ENCODE measurements around the gene MMP24. TPM values are rescaled to one million over a fixed set of nuclear protein-coding genes. Genes with fewer than 3 reads are reported as not detected.

MMP24 gene
- total and polyA plus RNA-seq, 10 donors, result 0.10 to 0.32 (median 0.18) TPM

DNA sequence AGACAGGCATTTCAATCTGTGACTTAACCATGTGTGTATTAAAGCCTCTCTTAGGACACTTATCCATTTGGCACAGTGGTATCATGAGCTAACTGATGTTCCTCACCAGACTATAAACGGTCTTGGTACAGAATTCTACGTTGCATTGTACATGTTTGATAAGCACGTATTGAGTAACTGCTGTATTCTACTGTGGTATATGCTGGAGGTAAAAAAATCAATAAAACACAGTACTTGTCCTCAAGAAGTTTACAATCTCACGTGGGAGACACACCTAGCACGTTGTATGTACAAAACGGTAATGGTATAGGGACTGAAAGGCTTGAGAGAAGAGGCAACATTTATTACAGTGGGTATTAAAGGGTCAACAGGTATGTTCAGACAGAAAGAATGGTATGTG, 98.9 kb downstream of the MMP24 start:
- Histone ChIP-seq H3K4me3 (no peak overlapping the region), H3K9me3 (no peaks in the 10 kb centered on the region), H3K4me1 (peaks cover 0 to 9% (median 0%) of the 10 kb centered on the region in 6 donors), H3K27me3 (replicated peaks in 1 of 7) (no peaks in the 10 kb centered on the region), H3K27ac (no peak overlapping the region), H3K36me3 (peaks cover 0 to 43% (median 1%) of the 10 kb centered on the region in 6 donors)
- no peak for TF ChIP-seq POLR2AphosphoS5 (IDR thresholded peaks at IDR 0.05)
- no peak for TF ChIP-seq POLR2A (IDR thresholded peaks at IDR 0.05)
- TF ChIP-seq CTCF (IDR thresholded peaks at IDR 0.05 in 8 of 11, conservative IDR thresholded peaks at IDR 0.05 in 3 of 11), result no peak
- WGBS, 5 donors, result 81 to 94% (median 88%) methylated on average over 6 of the region's 6 CpGs
- intact Hi-C loops (cut with DNase I; ENCODE audit: low total_unique reads), result no loop called here
- DNase-seq, result no peak

DNA sequence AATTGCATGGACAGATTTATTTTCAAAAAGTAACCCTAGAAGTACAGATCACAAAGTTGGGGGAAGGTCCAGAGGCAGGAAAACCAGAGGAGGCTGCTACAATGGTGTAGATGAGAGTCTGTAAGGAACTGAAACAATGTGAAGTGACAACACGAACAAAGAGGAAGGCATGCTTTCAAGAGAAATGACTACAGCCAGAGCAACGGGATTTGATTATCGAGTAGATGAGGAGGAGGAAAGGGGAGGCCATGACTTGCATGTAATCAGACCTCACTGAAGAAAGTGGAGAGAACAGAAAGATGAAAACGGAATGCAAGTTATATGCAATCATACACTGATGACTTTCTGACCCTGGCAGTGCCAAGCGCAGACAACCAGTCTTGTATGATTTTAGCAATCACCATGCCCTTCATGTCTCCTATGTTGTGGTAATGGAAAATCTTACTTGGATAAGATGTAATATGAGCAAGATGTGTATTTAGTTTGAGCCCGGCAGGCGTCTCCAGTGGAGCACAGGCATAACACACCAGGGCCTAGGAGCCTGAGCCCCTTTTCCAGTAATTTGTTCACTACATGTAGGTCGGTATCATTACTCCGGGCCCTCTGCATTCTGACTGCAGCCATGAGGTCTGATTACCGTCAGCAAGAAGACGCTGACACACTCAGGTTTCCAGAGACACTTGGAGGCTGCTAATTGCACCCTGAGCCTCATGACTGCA, 99.7 kb downstream of the MMP24 start:
- peaks cover 0 to 49% (median 3%) of the 10 kb centered on the region in 6 donors for H3K36me3 ChIP-seq
- peaks cover 0 to 9% (median 0%) of the 10 kb centered on the region in 6 donors for H3K4me1 ChIP-seq
- 84 to 88% (median 85%) methylated on average over 11 of the region's 11 CpGs for WGBS, 5 donors
- no peak overlapping the region for H3K27ac ChIP-seq
- no peak overlapping the region for H3K4me3 ChIP-seq
- no peaks in the 10 kb centered on the region for H3K27me3 ChIP-seq (replicated peaks in 1 of 7)
- no peak for DNase-seq
- intact Hi-C loops (cut with DNase I; ENCODE audit: low total_unique reads), result no loop called here
- TF ChIP-seq POLR2A (IDR thresholded peaks at IDR 0.05) (no peak), POLR2AphosphoS5 (IDR thresholded peaks at IDR 0.05) (no peak), CTCF (IDR thresholded peaks at IDR 0.05 in 8 of 11, conservative IDR thresholded peaks at IDR 0.05 in 3 of 11) (no peak)
- no peaks in the 10 kb centered on the region for H3K9me3 ChIP-seq

Small RNAs within 50 kb of the gene (small RNA-seq; reads per million reads assigned to genes)
- gene MT1P3, result 0 reads per million in 4 donors
- 0 reads per million in 4 donors for gene RNA5SP483

Other genes with a start within 250 kb of the MMP24 start
- gene TRPC4AP, start 133.9 kb upstream of the MMP24 start, total RNA-seq, result 10 to 100 TPM; 59.2 to 81.7 (median 67.1) TPM
- 10 to 100 TPM; 26.3 to 45.9 (median 34.9) TPM for gene TRPC4AP, start 133.9 kb upstream of the MMP24 start, polyA plus RNA-seq
- gene EDEM2, start 79.4 kb upstream of the MMP24 start, total RNA-seq, result 10 to 100 TPM; 30.7 to 37.5 (median 34.3) TPM
- 10 to 100 TPM; 18.3 to 28.4 (median 25.4) TPM for gene EDEM2, start 79.4 kb upstream of the MMP24 start, polyA plus RNA-seq
- 100 to 1,000 TPM in 1 of 7 donors, 10 to 100 TPM in 6; 12.1 to 104 (median 31.2) TPM for gene PROCR, start 54.6 kb upstream of the MMP24 start, total RNA-seq
- gene PROCR, start 54.6 kb upstream of the MMP24 start, polyA plus RNA-seq, result 10 to 100 TPM in 1 of 3 donors, 1 to 10 TPM in 2; 5.0 to 13.7 (median 10.0) TPM
- 10 to 100 TPM; 21.3 to 68.6 (median 47.5) TPM for gene MMP24OS, start 51.4 kb downstream of the MMP24 start, total RNA-seq
- gene MMP24OS, start 51.4 kb downstream of the MMP24 start, polyA plus RNA-seq, result 10 to 100 TPM; 18.6 to 41.5 (median 28.5) TPM
- gene EIF6, start 58.1 kb downstream of the MMP24 start, total RNA-seq, result 10 to 100 TPM; 50.5 to 76.8 (median 62.2) TPM
- gene EIF6, start 58.1 kb downstream of the MMP24 start, polyA plus RNA-seq, result 100 to 1,000 TPM in 2 of 3 donors, 10 to 100 TPM in 1; 88.2 to 121 (median 104) TPM
- gene FAM83C, start 65.7 kb downstream of the MMP24 start, total RNA-seq, result not detected
- not detected for gene FAM83C, start 65.7 kb downstream of the MMP24 start, polyA plus RNA-seq
- gene UQCC1, start 185.3 kb downstream of the MMP24 start, total RNA-seq, result 10 to 100 TPM; 38.1 to 69.0 (median 46.7) TPM
- 10 to 100 TPM; 20.8 to 24.6 (median 23.1) TPM for gene UQCC1, start 185.3 kb downstream of the MMP24 start, polyA plus RNA-seq
- not detected for gene GDF5, start 211.5 kb downstream of the MMP24 start, total RNA-seq
- under 1 TPM; 0.02 to 0.06 (median 0.03) TPM for gene GDF5, start 211.5 kb downstream of the MMP24 start, polyA plus RNA-seq
- gene CEP250, start 228.9 kb downstream of the MMP24 start, total RNA-seq, result 10 to 100 TPM; 44.3 to 70.0 (median 50.6) TPM
- 10 to 100 TPM; 15.2 to 25.6 (median 15.7) TPM for gene CEP250, start 228.9 kb downstream of the MMP24 start, polyA plus RNA-seq

All from spleen (tissue), 11 donors.